Tibial nerve (tissue), 4 donors: ENCODE data around the gene ZFPL1.

ENCODE experiments used
- CTCF ChIP-seq, 5 experiments: fragments of 200-600 bp in 3 of 5; fragments of 450-650 bp in 2 of 5; sonication (generic) in 3 of 5; IDR thresholded peaks; one replicate each; pipeline ENCODE4 v1.5.1; 2016 to 2019; ENCODE audit warnings: antibody characterized with exemption in 5 of 5, mild to moderate bottlenecking in 3 of 5, moderate library complexity in 2 of 5
- EP300 ChIP-seq, 2 donors: sonication (generic); formaldehyde crosslinking; IDR thresholded peaks; one replicate each; pipeline ENCODE4 v1.6.1; 2017; ENCODE audit warnings: antibody characterized with exemption in 2 of 2, mild to moderate bottlenecking in 1 of 2
- POLR2A ChIP-seq, 2 donors: fragments of 450-650 bp; IDR thresholded peaks; one replicate each; pipeline ENCODE4 v1.6.1; 2017; ENCODE audit warnings: antibody characterized with exemption in 2 of 2, mild to moderate bottlenecking in 2 of 2, moderate library complexity in 2 of 2

GRCh38 chr11:65133724-65134123 is 49.7 kb downstream of the ZFPL1 start:
- TF ChIP-seq CTCF (IDR thresholded peaks at IDR 0.05) (no peak), EP300 (IDR thresholded peaks at IDR 0.05) (no peak), POLR2A (IDR thresholded peaks at IDR 0.05) (no peak)
